ENCODE data around the gene TMEM158. TPM values are rescaled to one million over a fixed set of nuclear protein-coding genes. Genes with fewer than 3 reads are reported as not detected.

Gene TMEM158
- total RNA-seq (79.4 and 125 TPM in 2 replicates), polyA plus RNA-seq (31.6 and 118 TPM in 2 replicates), polyA minus RNA-seq (ENCODE audit: low replicate concordance) (10.1 and 26.1 TPM in 2 replicates)
- polyA plus RNA-seq (2012), result 81.9 and 292 TPM in 2 replicates

GRCh38 chr3:45226206-45226915 is at the start of gene TMEM158:
Gene TMEM158 (minus strand): TSS chr3:45226287. CDS start chr3:45226027, 260 bp downstream.
- peak within 1 kb of the TSS; percentile 84 for H3K9ac ChIP-seq (ENCODE audit: insufficient read depth, low read length)
- peaks cover 1% of the 10 kb centered on the region for H3K36me3 ChIP-seq (ENCODE audit: control insufficient read depth, insufficient read depth, low read length)
- H3K9me3 ChIP-seq (ENCODE audit: control insufficient read depth, insufficient read depth, low read depth, low read length), result no peaks in the 10 kb centered on the region
- peak within 1 kb of the TSS; percentile 58 to 91 (median 76) for H3K4me3 ChIP-seq (replicated peaks in 1 of 4; ENCODE audit: control extremely low read depth in 1 of 4, insufficient read depth in 1 of 4, low read depth in 3 of 4, low read length in 4 of 4)
- peak within 1 kb of the TSS; percentile 88 for H2AFZ ChIP-seq (ENCODE audit: low read length)
- no peak for TF ChIP-seq EZH2 (IDR thresholded peaks at IDR 0.05; ENCODE audit: low read length, missing control alignments)
- TF ChIP-seq CTCF (conservative IDR thresholded peaks at IDR 0.05 in 1 of 2, IDR thresholded peaks at IDR 0.05 in 1 of 2; ENCODE audit: low read depth in 1 of 2, low read length in 2 of 2), result no peak
- H3K4me1 ChIP-seq (ENCODE audit: control insufficient read depth, extremely low read depth, insufficient read depth, low read length), result peaks cover 3% of the 10 kb centered on the region
- H3K27ac ChIP-seq (ENCODE audit: insufficient read depth, low read length), result peak within 1 kb of the TSS; percentile 89
- H3K79me2 ChIP-seq (ENCODE audit: control insufficient read depth, insufficient read depth, low read length), result peaks cover 35% of the 10 kb centered on the region
- H4K20me1 ChIP-seq (ENCODE audit: control insufficient read depth, extremely low read depth, insufficient read depth, low read length), result no peaks in the 10 kb centered on the region
- peak within 1 kb of the TSS; percentile 75 for H3K4me2 ChIP-seq (ENCODE audit: extremely low read depth, insufficient read depth, low read length)
- no peaks in the 10 kb centered on the region for H3K27me3 ChIP-seq (ENCODE audit: control insufficient read depth, insufficient read depth, low read length)
- peak; percentile 66 to 79 for DNase-seq (ENCODE audit: low read depth in 2 of 2)

DNA sequence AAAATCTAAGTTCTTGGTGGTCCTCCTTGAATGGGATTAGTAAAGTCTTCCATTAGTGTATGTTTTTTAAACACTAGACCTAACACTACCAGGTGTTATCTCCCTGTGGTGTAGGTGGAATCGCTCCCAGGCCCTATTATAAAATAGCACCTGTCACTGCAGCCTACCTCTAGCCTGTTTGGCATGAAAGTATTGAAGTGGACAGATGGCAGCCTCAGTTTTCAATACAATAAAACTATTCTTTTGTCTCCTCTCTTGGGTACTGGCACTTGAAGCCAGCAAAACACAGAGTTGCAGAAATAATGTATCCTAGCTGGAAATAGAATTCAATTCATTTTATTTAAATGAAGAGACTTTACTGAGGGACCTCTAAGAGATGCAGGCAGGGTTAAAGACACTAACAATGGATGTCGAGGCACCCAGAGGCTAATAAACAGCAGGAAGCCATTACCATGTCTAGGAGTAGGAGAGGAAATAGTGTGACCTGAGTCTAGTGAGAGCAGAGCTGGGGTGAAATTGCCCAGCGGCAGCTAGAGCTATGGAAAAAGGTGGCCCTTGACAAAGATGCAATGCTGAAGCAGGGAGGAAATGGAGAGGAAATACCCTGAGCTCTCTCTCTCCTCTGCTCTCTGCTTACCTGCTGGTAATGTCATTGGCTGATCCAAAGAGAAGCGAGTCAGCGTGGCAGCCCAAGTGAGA is 49.1 kb upstream of the TMEM158 start:
- TF ChIP-seq EZH2 (IDR thresholded peaks at IDR 0.05; ENCODE audit: low read length, missing control alignments) (no peak), CTCF (conservative IDR thresholded peaks at IDR 0.05 in 1 of 2, IDR thresholded peaks at IDR 0.05 in 1 of 2; ENCODE audit: low read depth in 1 of 2, low read length in 2 of 2) (no peak)
- no peak overlapping the region for H2AFZ ChIP-seq (ENCODE audit: low read length)
- H3K27ac ChIP-seq (ENCODE audit: insufficient read depth, low read length), result no peak overlapping the region
- no peak overlapping the region for H3K4me3 ChIP-seq (replicated peaks in 1 of 4; ENCODE audit: control extremely low read depth in 1 of 4, insufficient read depth in 1 of 4, low read depth in 3 of 4, low read length in 4 of 4)
- no peaks in the 10 kb centered on the region for H3K79me2 ChIP-seq (ENCODE audit: control insufficient read depth, insufficient read depth, low read length)
- H3K9me3 ChIP-seq (ENCODE audit: control insufficient read depth, insufficient read depth, low read depth, low read length), result no peaks in the 10 kb centered on the region
- H3K27me3 ChIP-seq (ENCODE audit: control insufficient read depth, insufficient read depth, low read length), result no peaks in the 10 kb centered on the region
- no peaks in the 10 kb centered on the region for H3K36me3 ChIP-seq (ENCODE audit: control insufficient read depth, insufficient read depth, low read length)
- H3K4me1 ChIP-seq (ENCODE audit: control insufficient read depth, extremely low read depth, insufficient read depth, low read length), result no peaks in the 10 kb centered on the region
- no peaks in the 10 kb centered on the region for H4K20me1 ChIP-seq (ENCODE audit: control insufficient read depth, extremely low read depth, insufficient read depth, low read length)
- H3K9ac ChIP-seq (ENCODE audit: insufficient read depth, low read length), result no peak overlapping the region
- no peak overlapping the region for H3K4me2 ChIP-seq (ENCODE audit: extremely low read depth, insufficient read depth, low read length)
- DNase-seq (ENCODE audit: low read depth in 2 of 2), result no peak

- DNase-seq (ENCODE audit: low read depth in 2 of 2), result no peak
- H4K20me1 ChIP-seq (ENCODE audit: control insufficient read depth, extremely low read depth, insufficient read depth, low read length), result no peaks in the 10 kb centered on the region
- no peak overlapping the region for H2AFZ ChIP-seq (ENCODE audit: low read length)
Measured at GRCh38 chr3:45273681-45274515, 47.8 kb upstream of the TMEM158 start.

More at GRCh38 chr3:45273681-45274515, 47.8 kb upstream of the TMEM158 start:
- Histone ChIP-seq H3K27me3 (ENCODE audit: control insufficient read depth, insufficient read depth, low read length) (no peaks in the 10 kb centered on the region), H3K27ac (ENCODE audit: insufficient read depth, low read length) (no peak overlapping the region), H3K9ac (ENCODE audit: insufficient read depth, low read length) (no peak overlapping the region), H3K4me1 (ENCODE audit: control insufficient read depth, extremely low read depth, insufficient read depth, low read length) (no peaks in the 10 kb centered on the region), H3K4me3 (replicated peaks in 1 of 4; ENCODE audit: control extremely low read depth in 1 of 4, insufficient read depth in 1 of 4, low read depth in 3 of 4, low read length in 4 of 4) (no peak overlapping the region), H3K79me2 (ENCODE audit: control insufficient read depth, insufficient read depth, low read length) (no peaks in the 10 kb centered on the region), H3K36me3 (ENCODE audit: control insufficient read depth, insufficient read depth, low read length) (no peaks in the 10 kb centered on the region), H3K4me2 (ENCODE audit: extremely low read depth, insufficient read depth, low read length) (no peak overlapping the region), H3K9me3 (ENCODE audit: control insufficient read depth, insufficient read depth, low read depth, low read length) (no peaks in the 10 kb centered on the region)
- no peak for TF ChIP-seq CTCF (conservative IDR thresholded peaks at IDR 0.05 in 1 of 2, IDR thresholded peaks at IDR 0.05 in 1 of 2; ENCODE audit: low read depth in 1 of 2, low read length in 2 of 2)
- no peak for TF ChIP-seq EZH2 (IDR thresholded peaks at IDR 0.05; ENCODE audit: low read length, missing control alignments)
